GM18505 (cell line): ENCODE measurements around the gene CABYR.

Experiments used
- ATAC-seq: cut with Tn5 transposase; IDR thresholded peaks from one replicate; pipeline ENCODE4 v1.9.1; 2021; ENCODE audit not compliant: unreplicated experiment
- POLR2A ChIP-seq: IDR thresholded peaks from 4 replicates; pipeline ENCODE4 v1.6.1; 2011; ENCODE audit warnings: borderline replicate concordance; ENCODE audit not compliant: insufficient read depth, insufficient read length; ENCODE audit errors: extremely low read depth

The CABYR gene

DNA sequence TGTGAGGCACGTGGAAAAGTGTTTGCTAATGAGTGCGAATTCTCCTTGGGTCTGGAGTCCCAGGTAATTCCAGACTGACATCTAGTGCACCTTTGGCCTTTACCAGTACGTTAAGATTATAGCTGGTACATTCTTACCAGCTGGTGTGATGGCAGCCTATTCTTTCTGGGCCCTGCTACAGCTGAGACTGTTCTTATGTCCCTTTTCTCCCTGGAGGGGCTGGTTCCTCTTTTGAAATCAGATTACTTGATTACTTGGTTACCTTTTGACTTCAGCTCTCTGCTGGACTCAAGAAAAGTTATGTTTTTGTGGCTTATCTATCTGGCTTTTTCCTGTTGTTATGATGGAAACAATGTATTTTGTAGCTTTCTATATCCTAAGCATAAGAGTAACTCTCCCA, 14.5 kb downstream of the CABYR start:
- ATAC-seq: no peak
- TF ChIP-seq POLR2A: no peak

DNA sequence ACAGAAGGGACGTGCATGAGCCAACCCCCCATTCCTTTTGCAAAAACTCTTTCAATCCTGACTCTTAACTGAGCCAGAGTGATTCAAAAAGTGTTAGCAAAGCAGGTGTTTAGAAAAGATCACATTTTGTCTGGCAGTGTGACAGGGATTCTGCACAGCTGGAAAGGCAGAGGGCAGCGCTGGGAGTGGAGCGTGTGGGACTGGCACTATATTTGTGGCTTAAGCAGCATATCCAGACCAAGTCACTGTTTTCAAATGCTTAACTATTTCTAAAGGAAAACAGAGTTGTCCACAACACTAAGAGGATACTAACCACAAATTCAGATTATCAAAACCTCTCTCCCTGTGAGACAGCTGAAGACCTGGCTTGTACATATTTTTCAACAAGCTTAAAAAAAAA, 19.0 kb downstream of the CABYR start:
- no peak for TF ChIP-seq POLR2A
- ATAC-seq: no peak

GRCh38 chr18:24160086-24160485, 21.2 kb downstream of the CABYR start:
- ATAC-seq: no peak
- no peak for TF ChIP-seq POLR2A

DNA sequence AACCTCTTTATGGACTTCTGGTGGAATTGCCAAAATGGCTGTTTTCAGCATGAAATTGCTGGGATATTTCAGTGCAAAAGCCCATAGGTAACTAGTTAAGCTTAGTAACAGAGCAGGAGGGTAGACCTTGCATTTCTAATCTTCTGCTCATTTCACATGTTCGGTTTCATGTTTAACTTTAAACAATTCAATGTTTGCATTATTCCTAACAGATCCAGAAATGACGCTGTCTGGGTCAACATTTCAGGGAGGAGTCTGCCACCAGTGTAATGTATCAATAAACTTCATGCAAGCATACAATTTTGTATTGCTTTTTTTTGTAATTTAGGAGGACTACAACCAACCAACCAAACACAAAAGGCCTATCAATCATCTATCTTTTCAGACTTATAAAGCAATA, 22.4 kb downstream of the CABYR start:
- ATAC-seq: no peak
- no peak for TF ChIP-seq POLR2A

DNA sequence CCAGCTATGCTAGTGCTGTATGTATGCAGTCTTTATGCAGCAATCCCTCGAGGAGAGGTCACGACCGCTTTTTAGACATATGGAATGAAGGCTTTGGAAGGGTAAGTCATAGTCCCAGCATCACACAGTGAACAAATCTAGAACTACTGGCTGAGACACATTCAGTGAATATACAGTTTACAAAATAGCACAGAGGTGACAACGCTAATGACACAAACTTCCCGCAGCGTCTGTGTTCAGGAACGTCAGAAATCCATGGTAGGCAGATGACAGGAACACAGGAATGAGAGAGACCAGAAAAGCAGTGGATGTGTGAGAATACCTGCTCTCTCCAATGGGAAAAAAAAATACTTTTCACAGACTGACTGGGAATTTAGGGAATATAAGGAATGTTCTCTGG, 29.6 kb downstream of the CABYR start:
- TF ChIP-seq POLR2A: no peak

DNA sequence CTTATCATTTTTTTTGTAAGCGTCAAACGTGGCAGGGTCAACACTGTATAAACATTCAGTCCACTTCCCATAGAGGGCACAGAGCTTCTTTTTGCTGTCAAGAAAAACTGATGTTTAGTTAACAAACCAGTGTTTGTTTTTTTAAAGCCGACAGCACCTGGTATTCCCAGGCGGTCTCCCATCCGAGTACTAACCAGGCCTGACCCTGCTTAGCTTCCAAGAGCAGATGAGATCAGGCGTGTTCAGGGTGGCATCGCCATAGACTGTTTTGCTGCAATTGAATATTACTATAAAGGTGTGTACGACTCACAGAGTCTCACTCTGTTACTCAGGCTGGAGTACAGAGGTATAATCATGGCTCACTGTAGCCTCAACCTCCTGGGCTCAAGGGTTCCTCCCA, 31.5 kb downstream of the CABYR start:
- ATAC-seq: no peak
- TF ChIP-seq POLR2A: no peak

More for the DNA sequence above, 29.6 kb downstream of the CABYR start:
- ATAC-seq: no peak

GRCh38 chr18:24173997-24174396, 35.1 kb downstream of the CABYR start:
- no peak for TF ChIP-seq POLR2A
- ATAC-seq: no peak

- peak; percentile 87 for ATAC-seq
- peak; percentile 45 for TF ChIP-seq POLR2A
Measured at GRCh38 chr18:24176727-24177416, 38.0 kb downstream of the CABYR start.

DNA sequence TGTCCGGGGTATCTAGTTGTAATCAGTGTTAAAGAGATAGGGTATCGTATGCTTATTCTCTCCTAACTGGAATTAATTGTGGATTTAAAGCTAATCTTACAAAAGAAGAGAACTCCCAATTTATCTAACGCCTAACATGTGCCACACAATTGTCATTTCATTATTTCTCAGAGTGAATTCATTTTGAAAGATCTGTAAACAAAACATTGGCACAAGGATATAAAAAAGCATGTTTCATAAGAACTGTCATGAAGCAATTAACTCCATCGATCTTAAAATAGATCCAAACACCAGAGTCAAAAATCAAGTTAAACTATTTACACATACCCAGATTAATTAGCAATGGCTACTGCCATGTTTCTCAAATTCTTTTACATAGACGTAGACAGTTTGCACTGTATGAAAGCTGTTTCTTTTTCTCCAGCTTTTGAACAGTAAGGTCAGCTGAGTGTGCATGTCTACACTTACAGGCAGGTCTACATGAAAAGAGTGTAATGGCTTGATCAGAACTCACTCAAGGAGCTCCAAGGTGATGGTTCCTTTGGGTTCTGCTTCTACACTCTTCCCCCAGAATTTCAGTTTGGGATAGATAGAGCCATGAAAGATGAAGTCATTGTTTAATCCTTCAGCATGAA, 38.8 kb downstream of the CABYR start:
- no peak for ATAC-seq
- TF ChIP-seq POLR2A: no peak

GRCh38 chr18:24180048-24180447, 41.2 kb downstream of the CABYR start:
- no peak for ATAC-seq
- TF ChIP-seq POLR2A: no peak

DNA sequence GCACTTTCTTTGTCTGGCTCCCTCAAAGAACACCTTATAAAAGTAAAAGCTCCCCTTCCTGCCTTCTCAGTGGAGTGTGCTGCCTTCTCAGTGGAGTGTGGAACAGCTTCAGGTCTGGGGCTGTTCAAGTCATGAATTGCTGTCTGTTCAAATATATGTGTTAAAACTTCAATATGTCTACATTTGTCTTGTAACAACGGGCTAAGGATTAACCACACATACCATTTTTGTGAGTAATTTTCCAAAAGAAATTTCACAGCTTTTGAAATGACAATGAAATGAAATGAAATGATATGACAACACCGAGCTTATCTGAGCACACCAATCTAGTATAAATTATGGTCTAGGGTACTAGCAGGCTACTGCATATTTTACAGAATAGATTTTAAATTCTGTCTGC, 42.9 kb downstream of the CABYR start:
- no peak for TF ChIP-seq POLR2A
- ATAC-seq: no peak

DNA sequence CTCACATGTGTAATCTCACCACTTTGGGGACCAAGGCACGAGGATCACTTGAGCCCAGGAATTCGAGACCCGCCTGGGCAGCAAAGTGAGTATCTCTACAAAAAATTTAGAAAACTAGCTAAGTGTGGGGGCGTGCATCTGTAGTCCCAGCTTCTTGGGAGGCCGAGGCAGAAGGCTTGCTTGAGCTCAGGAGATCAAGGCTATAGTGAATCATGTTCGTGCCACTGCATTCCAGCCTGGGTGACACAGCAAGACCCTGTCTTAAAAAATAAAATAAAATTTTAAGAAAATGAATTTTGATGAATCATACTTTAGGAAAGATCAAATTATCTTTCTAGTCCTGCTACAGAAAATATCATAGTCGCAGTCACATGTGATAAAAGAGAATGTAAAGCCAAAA, 46.9 kb downstream of the CABYR start:
- no peak for ATAC-seq
- no peak for TF ChIP-seq POLR2A

- peak; percentile 70 for ATAC-seq
Measured at GRCh38 chr18:24187049-24187448, 48.2 kb downstream of the CABYR start.

GRCh38 chr18:24187689-24188088, 48.8 kb downstream of the CABYR start:
- TF ChIP-seq POLR2A: no peak
- ATAC-seq: no peak

More at GRCh38 chr18:24187049-24187448, 48.2 kb downstream of the CABYR start:
- no peak for TF ChIP-seq POLR2A
